GM18951 (cell line): ENCODE results near the gene SLC41A2.
"Not testable (repeated sequence)": the region's sequence is repeated elsewhere in the genome, so short reads cannot be mapped to it uniquely, and the experiment has no call there.

Experiments
- POLR2A ChIP-seq: IDR thresholded peaks from 4 replicates; pipeline ENCODE4 v1.6.1; 2011; ENCODE audit warnings: mild to moderate bottlenecking; ENCODE audit not compliant: insufficient read length, insufficient read depth; ENCODE audit errors: extremely low read depth
- in situ Hi-C: fragments of 300-500 bp; cut with MboI; formaldehyde crosslinking; loops from one replicate; pipeline ENCODE4 v1.12.0; 2022; ENCODE audit warnings: low sequenced_read_pairs, mixed read lengths, inconsistent platforms; ENCODE audit not compliant: unreplicated experiment

SLC41A2 gene

GRCh38 chr12:104956870-104957718 lies 996 bp downstream of the SLC41A2 start:
- in situ Hi-C loops = no loop called here
- TF ChIP-seq POLR2A = no peak

GRCh38 chr12:104955703-104956102 lies 2.4 kb downstream of the SLC41A2 start:
- TF ChIP-seq POLR2A = no peak
- in situ Hi-C loops = no loop called here

GRCh38 chr12:104953323-104953722 lies 4.8 kb downstream of the SLC41A2 start:
- in situ Hi-C loops = no loop called here
- TF ChIP-seq POLR2A = no peak

- no peak for TF ChIP-seq POLR2A
- in situ Hi-C loops = no loop called here
These were observed 5.3 kb downstream of the SLC41A2 start for GRCh38 chr12:104952816-104953215.

DNA sequence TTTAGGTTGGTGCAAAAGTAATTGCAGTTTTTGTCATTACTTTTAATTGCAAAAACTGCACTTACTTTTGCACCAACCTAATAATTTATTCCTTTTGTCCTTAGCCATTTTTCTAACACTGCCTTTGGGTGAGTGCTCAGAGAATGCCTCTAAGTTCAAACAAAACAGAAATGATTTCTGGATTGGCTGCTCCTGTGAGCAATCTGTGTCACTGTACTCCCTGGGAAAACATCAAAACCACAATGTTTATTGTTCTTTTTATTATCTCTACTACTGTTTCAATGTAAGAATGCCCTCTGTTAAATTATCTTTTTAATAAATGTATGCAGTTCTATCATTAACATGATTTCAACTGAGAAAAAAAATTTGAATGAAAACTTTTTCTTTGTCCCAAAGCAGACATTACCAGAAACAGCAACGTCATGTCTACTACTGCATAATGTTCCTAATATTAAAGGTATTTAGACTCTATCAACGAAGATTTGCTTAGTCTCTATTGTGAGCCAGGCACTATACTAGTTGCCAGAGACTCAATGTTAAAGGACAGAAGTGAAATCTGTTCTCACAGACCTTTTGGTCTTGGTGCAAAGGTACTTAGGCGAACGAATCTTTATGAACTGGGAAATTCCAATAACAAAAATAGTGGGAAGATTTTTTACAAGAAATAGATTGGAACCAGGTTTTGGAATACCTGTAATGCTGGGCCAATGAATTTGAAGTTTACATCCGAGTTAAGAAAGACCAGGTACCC lies 6.2 kb downstream of the SLC41A2 start:
- no peak for TF ChIP-seq POLR2A
- in situ Hi-C loops = no loop called here

DNA sequence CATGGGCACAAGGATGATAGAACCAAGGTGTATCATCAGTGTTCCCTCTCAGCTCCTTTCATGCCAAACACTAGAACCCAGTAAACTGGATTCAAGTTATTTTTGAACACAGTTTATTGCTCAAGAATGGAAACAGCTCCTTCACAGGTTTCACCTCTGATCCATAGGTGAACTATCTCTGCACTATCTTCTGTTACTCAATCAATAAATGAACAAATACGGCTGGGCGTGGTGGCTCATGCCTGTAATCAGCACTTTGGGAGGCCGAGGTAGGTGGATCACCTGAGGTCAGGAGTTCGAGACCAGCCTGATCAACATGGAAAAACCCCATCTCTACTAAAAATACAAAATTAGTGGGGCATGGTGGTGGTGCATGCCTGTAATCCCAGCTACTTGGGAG lies 9.4 kb downstream of the SLC41A2 start:
- in situ Hi-C loops = not testable (repeated sequence)

DNA sequence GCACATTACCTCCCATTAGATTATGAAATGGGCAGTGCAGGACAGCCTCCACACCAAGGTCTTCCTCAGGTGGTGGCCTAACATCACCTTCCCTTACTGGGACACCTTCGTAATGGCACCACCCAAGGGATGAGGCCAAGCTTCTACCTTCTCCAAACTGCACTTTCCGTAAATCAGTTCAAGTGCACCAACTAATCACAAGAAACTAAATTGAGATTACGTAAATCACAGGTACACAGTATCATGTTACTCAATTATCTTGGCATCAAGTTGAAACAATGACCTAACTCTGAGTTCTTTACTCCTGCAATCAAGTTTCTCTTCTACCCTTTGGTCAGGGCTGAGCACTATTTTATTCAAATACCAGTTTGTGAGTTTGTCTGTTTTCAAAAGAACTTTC lies 13.8 kb downstream of the SLC41A2 start:
- in situ Hi-C loops = no loop called here
- no peak for TF ChIP-seq POLR2A

DNA sequence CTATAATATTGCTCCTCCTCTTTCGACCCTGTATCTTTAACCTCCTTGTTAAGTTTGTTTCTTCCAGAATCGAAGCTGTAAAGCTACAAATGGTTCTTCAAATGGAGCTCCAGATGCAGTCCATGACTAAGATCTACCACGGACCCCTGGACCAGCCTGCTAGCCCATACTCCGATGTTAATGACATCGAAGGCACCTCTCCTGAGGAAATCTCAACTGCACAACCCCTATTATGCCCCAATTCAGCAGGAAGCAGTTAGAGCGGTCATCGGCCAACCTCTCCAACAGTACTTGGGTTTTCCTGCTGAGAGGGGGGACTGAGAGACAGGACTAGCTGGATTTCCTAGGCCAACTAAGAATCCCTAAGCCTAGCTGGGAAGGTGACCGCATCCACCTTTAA lies 14.7 kb downstream of the SLC41A2 start:
- in situ Hi-C loops = not testable (repeated sequence)

DNA sequence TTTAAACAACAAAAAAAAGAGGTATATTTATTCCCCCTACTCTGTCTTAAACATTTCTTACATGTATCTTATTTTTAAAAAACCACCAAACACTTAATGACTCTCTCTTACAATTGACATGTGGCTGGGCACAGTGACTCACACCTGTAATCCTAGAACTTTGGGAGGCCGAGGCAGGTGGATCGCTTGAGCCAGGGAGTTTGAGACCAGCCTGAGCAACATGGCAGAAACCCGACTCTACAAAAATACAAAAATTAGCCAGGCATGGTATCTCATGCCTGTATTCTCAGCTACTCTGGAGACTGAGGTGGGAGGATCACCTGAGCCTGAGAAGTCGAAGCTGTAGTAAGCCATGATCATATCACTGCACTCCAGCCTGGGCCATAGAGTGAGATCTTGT lies 16.0 kb downstream of the SLC41A2 start:
- TF ChIP-seq POLR2A = no peak
- in situ Hi-C loops = no loop called here

DNA sequence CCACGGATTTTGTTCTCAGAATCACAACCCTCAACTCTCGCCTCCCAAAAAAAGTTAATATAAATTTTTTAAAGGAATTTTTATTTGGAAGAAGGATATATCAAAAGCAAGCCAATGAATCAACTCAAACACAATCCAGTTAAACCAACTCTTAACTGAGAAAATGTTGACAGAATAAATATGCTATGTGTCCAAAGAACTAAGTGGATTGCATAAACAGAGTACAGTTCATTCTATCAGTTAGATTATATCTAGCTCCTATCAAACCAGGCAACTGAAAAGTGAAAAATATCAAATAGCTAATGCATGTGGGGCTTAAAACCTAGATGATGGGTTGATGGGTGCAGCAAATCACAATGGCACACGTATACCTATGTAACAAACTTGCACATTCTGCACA lies 16.6 kb downstream of the SLC41A2 start:
- in situ Hi-C loops = no loop called here
- no peak for TF ChIP-seq POLR2A

- TF ChIP-seq POLR2A = no peak
- in situ Hi-C loops = no loop called here
These were observed 19.0 kb downstream of the SLC41A2 start for GRCh38 chr12:104939089-104939488.

GRCh38 chr12:104938371-104938770 lies 19.7 kb downstream of the SLC41A2 start:
- no peak for TF ChIP-seq POLR2A
- in situ Hi-C loops = no loop called here

GRCh38 chr12:104935886-104936285 lies 22.2 kb downstream of the SLC41A2 start:
- in situ Hi-C loops = no loop called here
- TF ChIP-seq POLR2A = no peak

DNA sequence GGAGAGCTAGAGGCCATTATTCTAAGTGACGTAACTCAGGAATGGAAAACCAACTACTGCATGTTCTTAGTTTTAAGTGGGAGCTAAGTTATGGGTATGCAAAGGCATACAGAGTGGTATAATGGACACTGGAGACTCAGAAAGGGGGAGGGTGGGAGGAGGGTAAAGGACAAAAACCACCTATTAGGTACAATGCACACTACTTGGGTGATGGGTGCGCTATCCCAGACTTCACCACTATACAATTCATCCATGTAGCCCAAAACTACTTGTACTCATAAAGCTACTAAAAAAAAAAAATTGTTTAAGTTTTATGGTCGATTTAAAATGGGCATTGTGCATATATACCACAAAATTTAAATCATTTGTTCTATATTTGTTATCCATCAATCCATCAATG lies 24.3 kb downstream of the SLC41A2 start:
- in situ Hi-C loops = no loop called here
- TF ChIP-seq POLR2A = no peak
